Liver (tissue), 9 donors: ENCODE measurements around the gene GULP1. TPM values are rescaled to one million over a fixed set of nuclear protein-coding genes. Genes with fewer than 3 reads are reported as not detected.

Experiments
- DNase-seq: peaks from one replicate; pipeline ENCODE4 v3.0.0-alpha.2; 2017; ENCODE audit warnings: low spot score
- H3K27ac ChIP-seq, 2 donors: one replicate each; pipeline ENCODE4 v1.7.0; 2013; ENCODE audit warnings: inconsistent platforms in 2 of 2, low read length in 2 of 2, control low read depth in 1 of 2, low read depth in 1 of 2, mild to moderate bottlenecking in 1 of 2
- H3K27me3 ChIP-seq, 4 donors: one replicate each; pipeline versions ENCODE4 v1.6.1 to v1.7.0; 2013; ENCODE audit warnings: low read length in 3 of 4, inconsistent platforms in 1 of 4, mild to moderate bottlenecking in 1 of 4, moderate library complexity in 1 of 4; ENCODE audit not compliant: control insufficient read depth in 4 of 4, insufficient read depth in 4 of 4
- H3K36me3 ChIP-seq, 4 donors: one replicate each; pipeline versions ENCODE4 v1.6.1 to v1.7.0; 2013; ENCODE audit warnings: low read length in 3 of 4, mild to moderate bottlenecking in 3 of 4, low read depth in 1 of 4, moderate library complexity in 1 of 4; ENCODE audit not compliant: control insufficient read depth in 4 of 4, insufficient read depth in 3 of 4
- H3K4me1 ChIP-seq, 4 donors: one replicate each; pipeline versions ENCODE4 v1.6.1 to v1.7.0; 2013; ENCODE audit warnings: low read length in 3 of 4, mild to moderate bottlenecking in 3 of 4, moderate library complexity in 1 of 4; ENCODE audit not compliant: control insufficient read depth in 4 of 4, insufficient read depth in 4 of 4
- H3K4me3 ChIP-seq, 3 donors: one replicate each; pipeline versions ENCODE4 v1.6.1 to v1.7.0; 2013; ENCODE audit warnings: low read length in 3 of 3, control low read depth in 1 of 3, low read depth in 1 of 3, mild to moderate bottlenecking in 1 of 3
- H3K9ac ChIP-seq, 2 donors: one replicate each; pipeline ENCODE4 v1.7.0; 2013; ENCODE audit warnings: low read length in 2 of 2, mild to moderate bottlenecking in 2 of 2, moderate library complexity in 2 of 2, control low read depth in 1 of 2, low read depth in 1 of 2
- H3K9me3 ChIP-seq, 4 donors: one replicate each; pipeline versions ENCODE4 v1.6.1 to v1.7.0; 2013; ENCODE audit warnings: low read length in 3 of 4; ENCODE audit not compliant: control insufficient read depth in 4 of 4
- ATF3 ChIP-seq: IDR thresholded peaks from 2 replicates; pipeline ENCODE4 v1.6.1; 2016; ENCODE audit warnings: antibody characterized with exemption
- CTCF ChIP-seq: fragments of 150-350 bp; IDR thresholded peaks from 2 replicates; pipeline ENCODE4 v1.5.1; 2017; ENCODE audit warnings: improper control_type of control experiment, low read depth, low read length; ENCODE audit not compliant: missing input control
- EGR1 ChIP-seq, 2 donors: IDR thresholded peaks; 2 replicates each; pipeline ENCODE4 v1.6.1; 2016 to 2018; ENCODE audit warnings: antibody characterized with exemption in 2 of 2, low read depth in 2 of 2
- FOXA1 ChIP-seq: IDR thresholded peaks from 2 replicates; pipeline ENCODE4 v1.6.1; 2016; ENCODE audit warnings: antibody characterized with exemption
- FOXA2 ChIP-seq: IDR thresholded peaks from 2 replicates; pipeline ENCODE4 v1.6.1; 2016; ENCODE audit warnings: antibody characterized with exemption
- JUND ChIP-seq, 2 donors: IDR thresholded peaks; 2 replicates each; pipeline ENCODE4 v1.6.1; 2016; ENCODE audit warnings: antibody characterized with exemption in 2 of 2
- MAX ChIP-seq: IDR thresholded peaks from 2 replicates; pipeline ENCODE4 v1.6.1; 2016; ENCODE audit warnings: antibody characterized with exemption
- RAD21 ChIP-seq, 2 donors: IDR thresholded peaks; 2 replicates each; pipeline ENCODE4 v1.6.1; 2016; ENCODE audit warnings: antibody characterized with exemption in 2 of 2, mild to moderate bottlenecking in 2 of 2
- REST ChIP-seq: IDR thresholded peaks from 2 replicates; pipeline ENCODE4 v1.6.1; 2016; ENCODE audit warnings: antibody characterized with exemption, mild to moderate bottlenecking
- RXRA ChIP-seq, 2 donors: IDR thresholded peaks; 2 replicates each; pipeline ENCODE4 v1.6.1; 2017 to 2018; ENCODE audit warnings: antibody characterized with exemption in 2 of 2, mild to moderate bottlenecking in 1 of 2
- TAF1 ChIP-seq: conservative IDR thresholded peaks from 2 replicates; pipeline ENCODE4 v1.6.1; 2016; ENCODE audit warnings: antibody characterized with exemption, mild to moderate bottlenecking
- YY1 ChIP-seq: IDR thresholded peaks from 2 replicates; pipeline ENCODE4 v1.6.1; 2016; ENCODE audit warnings: antibody characterized with exemption, mild to moderate bottlenecking
- ZBTB33 ChIP-seq: IDR thresholded peaks from 2 replicates; pipeline ENCODE4 v1.6.1; 2016; ENCODE audit warnings: antibody characterized with exemption
- WGBS: extraction: QIAGEN DNeasy Blood & Tissue Kit; methylation state at CpG from one replicate; pipeline ENCODE4 v1.1.7; 2013; 5-methylcytosine and 5-hydroxymethylcytosine counted together
- polyA plus RNA-seq, 2 donors: library from polyadenylated mRNA; stranded (reverse) in 1 of 2; unstranded in 1 of 2; fragments of 200-250 nt in 1 of 2; fragments of >200 nt in 1 of 2; fragmentation: Nextera tagmentation in 1 of 2; extraction: Ambion mirVana in 1 of 2; gene quantifications; one replicate each; pipeline versions ENCODE4 v1.2.1 to v1.2.3, GENCODE V29; 2013 to 2015
- total RNA-seq, 2 donors: library from RNA; depleted of rRNA; stranded (reverse); fragments of >200 nt; gene quantifications; one replicate each; pipeline ENCODE4 v1.2.3, GENCODE V29; 2014
- donor health status: healthy.
- donor health status: healthy.
- donor health status: healthy.
- donor health status: healthy.
- donor health status: healthy.

Gene GULP1
- total and polyA plus RNA-seq, 4 donors = 0.53 to 6.9 (median 0.89) TPM

DNA sequence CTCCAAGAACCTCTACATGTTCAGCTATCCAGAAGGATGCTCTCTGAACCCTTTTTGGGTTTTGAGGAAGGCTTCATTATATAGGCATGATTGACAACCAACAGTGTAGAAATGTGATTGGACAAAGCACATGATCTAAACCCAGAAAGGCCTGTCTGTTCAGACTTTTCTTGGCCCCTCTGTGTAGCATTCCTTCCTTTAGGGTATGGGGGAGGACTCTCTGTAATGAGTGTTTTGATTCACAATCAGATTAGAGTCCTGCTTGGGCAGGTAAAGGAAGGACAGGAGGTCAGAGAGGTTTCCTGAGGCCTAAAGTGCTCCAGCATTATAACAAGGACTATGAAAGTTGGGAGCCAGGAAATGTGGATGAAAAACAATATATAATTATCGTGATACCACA, 13.6 kb downstream of the GULP1 start:
- no peak overlapping the region for H3K27ac ChIP-seq
- peaks cover 0 to 3% (median 0%) of the 10 kb centered on the region in 4 donors for H3K27me3 ChIP-seq
- no peak for DNase-seq
- H3K36me3 ChIP-seq = no peaks in the 10 kb centered on the region
- no peaks in the 10 kb centered on the region for H3K9me3 ChIP-seq
- no peaks in the 10 kb centered on the region for H3K4me1 ChIP-seq
- no peak overlapping the region for H3K4me3 ChIP-seq
- TF ChIP-seq MAX (no peak), YY1 (no peak), ZBTB33 (no peak), FOXA1 (no peak), CTCF (no peak), REST (no peak)
- WGBS = 89% methylated on average over 1 of the region's 1 CpG
- H3K9ac ChIP-seq = no peak overlapping the region

DNA sequence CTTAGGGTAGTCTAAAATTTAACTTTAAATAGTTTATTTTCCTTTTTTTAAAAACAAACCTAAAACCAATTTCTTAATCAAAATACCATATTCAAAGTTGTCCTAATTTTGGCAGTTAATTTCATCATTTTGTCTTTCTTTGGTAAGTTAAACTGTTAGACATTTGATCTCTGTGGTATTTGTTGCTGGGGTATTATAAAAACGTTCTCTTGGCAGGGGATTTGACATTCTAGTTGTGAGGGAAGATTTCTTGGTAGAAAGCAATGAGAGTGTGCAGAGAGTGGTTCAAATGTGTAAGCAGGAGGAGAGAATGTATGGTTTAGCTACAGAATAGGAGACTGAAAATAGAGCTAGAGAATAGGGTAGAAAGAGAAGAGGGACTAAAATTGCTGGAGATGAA, 14.6 kb downstream of the GULP1 start:
- H3K4me3 ChIP-seq = no peak overlapping the region
- H3K36me3 ChIP-seq = no peaks in the 10 kb centered on the region
- peaks cover 0 to 3% (median 0%) of the 10 kb centered on the region in 4 donors for H3K27me3 ChIP-seq
- no peaks in the 10 kb centered on the region for H3K9me3 ChIP-seq
- TF ChIP-seq FOXA2 (no peak), JUND (IDR thresholded peaks at IDR 0.05) (no peak), RXRA (IDR thresholded peaks at IDR 0.05) (no peak), ZBTB33 (no peak), RAD21 (IDR thresholded peaks at IDR 0.05) (no peak), TAF1 (no peak), FOXA1 (no peak), EGR1 (IDR thresholded peaks at IDR 0.05; ENCODE audit: low read depth in 2 of 2) (no peak), REST (no peak), YY1 (no peak), CTCF (no peak), ATF3 (no peak)
- no peaks in the 10 kb centered on the region for H3K4me1 ChIP-seq
- H3K27ac ChIP-seq = no peak overlapping the region
- WGBS = 33% methylated on average over 1 of the region's 1 CpG
- no peak overlapping the region for H3K9ac ChIP-seq
- DNase-seq = no peak
